GM19372 (cell line): Measurements from ENCODE around the gene SCYL1.

ENCODE experiments used
- ATAC-seq: cut with Tn5 transposase; IDR thresholded peaks from one replicate; pipeline ENCODE4 v1.9.1; 2021; ENCODE audit warnings: mild to moderate bottlenecking, low read depth, moderate library complexity; ENCODE audit not compliant: unreplicated experiment

SCYL1 gene

DNA sequence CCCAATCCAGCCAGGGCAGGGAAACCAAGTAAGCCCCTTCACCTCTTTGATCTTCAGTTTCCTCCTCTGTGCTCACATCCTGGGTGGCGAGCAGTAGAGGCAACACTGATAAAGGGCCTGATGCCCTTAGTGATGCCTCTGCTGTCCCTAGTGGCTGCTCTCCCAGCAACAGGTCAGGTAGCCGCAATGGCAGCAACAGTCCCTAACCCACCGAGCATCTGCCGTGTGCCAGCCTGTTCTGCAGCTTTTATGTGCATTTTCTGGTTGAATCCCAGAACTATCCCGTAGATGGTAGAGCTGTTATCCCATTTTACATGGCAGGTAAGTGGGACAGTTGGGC lies 5.2 kb downstream of the SCYL1 start:
- ATAC-seq, result no peak

GRCh38 chr11:65532388-65533064 lies 7.6 kb downstream of the SCYL1 start:
- ATAC-seq, result no peak

DNA sequence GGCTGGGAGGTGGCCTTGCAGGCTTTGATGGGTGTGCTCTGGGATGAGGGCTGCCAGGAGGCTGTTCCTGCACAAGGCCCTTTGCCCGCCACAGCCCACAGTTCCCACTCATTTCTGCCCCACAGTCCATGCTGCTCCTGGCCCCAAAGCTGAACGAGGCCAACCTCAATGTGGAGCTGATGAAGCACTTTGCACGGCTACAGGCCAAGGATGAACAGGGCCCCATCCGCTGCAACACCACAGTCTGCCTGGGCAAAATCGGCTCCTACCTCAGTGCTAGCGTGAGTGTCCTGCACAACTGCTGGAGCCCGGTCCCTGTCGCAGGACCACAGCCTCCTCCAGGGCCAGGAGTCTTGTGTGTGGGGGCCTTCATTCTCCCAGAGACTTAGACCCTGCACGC lies 10.2 kb downstream of the SCYL1 start:
- ATAC-seq, result no peak

GRCh38 chr11:65536412-65537295 lies 11.8 kb downstream of the SCYL1 start:
- ATAC-seq, result no peak

DNA sequence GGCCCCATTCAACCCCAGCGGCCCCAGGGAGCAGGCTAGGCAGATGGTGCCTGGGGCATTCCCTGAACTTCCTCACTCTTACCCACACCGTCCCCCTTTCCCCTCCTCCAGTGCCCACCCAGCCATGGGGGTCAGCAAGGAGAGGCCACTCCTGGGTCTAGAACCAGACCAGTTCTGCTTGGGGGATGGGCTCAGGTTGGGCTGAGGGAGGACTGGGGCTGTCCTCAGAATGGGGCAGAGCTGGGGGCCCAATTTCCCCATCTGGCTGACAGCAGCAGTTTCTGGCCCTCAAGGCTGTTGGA lies 12.4 kb downstream of the SCYL1 start:
- ATAC-seq, result no peak

GRCh38 chr11:65537620-65538231 lies 12.8 kb downstream of the SCYL1 start:
- ATAC-seq, result no peak

GRCh38 chr11:65538232-65538914 lies 13.5 kb downstream of the SCYL1 start:
- no peak for ATAC-seq

GRCh38 chr11:65538915-65539743 lies 14.2 kb downstream of the SCYL1 start:
- ATAC-seq, result no peak

DNA sequence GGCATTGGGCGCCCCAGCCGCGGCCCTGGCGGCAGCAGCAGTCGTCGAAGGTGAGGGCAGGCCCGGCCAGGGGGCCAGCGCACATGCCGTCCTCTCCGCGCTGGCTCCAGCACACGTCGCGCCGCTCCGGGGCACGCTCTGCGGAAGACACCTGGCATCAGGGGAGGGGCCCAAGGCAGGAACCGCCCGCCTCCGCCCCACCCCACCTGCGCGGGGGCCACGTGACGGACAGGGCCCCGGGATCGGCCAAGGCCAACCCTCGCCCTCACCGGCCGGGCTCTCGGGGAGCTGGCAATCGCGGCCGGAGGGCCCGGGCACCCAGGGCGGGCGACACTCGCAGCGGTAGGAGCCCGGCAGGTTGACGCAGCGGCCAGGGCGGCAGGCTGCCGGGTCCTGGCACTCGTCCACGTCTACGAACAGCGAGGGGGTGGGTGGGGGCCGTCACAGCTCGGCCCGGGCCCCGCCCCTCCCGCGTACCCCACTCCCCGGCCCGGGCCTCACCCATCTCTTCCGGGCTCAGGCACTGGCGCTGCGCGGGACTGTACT lies 14.9 kb downstream of the SCYL1 start:
- peak; percentile 53 for ATAC-seq

- ATAC-seq, result peak; percentile 65
These were observed 15.6 kb downstream of the SCYL1 start for GRCh38 chr11:65540290-65541092.

GRCh38 chr11:65541093-65541982 lies 16.5 kb downstream of the SCYL1 start:
- ATAC-seq, result no peak

- ATAC-seq, result no peak
These were observed 18.0 kb downstream of the SCYL1 start for GRCh38 chr11:65542738-65543390.

DNA sequence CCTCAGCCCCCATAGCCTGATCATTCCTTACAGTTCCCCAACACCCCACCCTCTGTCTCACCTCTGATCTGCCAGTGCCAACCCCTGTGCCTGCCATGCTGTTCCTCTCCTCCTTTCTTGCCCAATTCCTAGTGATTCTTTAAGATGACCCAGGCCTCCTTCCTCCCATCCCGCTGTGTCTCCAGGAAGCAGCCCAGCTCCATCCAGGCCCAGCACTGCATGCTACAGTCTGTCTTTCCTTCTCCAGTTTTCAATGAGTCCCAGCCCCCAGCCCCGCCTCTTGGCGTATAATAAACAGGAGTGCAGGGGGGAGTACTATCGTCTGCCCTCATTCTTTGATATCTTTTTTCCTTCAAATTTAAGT lies 21.0 kb downstream of the SCYL1 start:
- ATAC-seq, result no peak

- peak; percentile 81 for ATAC-seq
These were observed 21.5 kb downstream of the SCYL1 start for GRCh38 chr11:65546217-65546958.

DNA sequence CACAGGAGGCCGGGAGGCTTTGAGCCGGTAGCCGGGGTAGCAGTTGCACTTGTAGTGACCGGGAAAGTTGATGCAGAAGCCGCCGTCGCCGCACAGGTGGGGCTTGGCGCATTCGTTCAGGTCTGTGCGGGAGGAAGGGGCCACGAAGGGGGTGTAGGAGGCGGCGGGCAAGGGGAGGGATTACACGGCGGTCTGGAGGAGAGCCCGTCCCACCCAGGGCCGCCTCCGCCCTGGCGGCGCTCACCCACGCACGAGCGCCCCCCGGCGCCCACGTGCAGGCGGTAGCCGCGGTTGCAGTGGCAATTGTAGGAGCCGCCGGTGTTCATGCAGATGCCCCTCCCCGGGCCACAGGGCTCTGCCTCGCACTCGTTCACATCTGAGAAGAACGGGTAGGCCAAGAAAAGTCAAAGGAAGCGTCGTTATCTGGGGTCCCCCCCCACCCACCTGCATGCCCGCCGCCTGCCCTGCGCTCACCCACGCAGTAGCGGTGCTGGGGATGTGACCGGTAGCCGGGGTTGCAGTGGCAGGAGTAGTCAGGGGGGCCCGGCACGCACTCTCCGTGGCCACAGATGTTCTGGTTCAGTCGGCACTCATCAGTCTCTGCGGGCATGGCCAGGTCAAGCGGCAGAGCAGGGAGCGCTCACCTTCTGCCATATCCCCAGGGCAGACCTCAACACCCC lies 22.7 kb downstream of the SCYL1 start:
- no peak for ATAC-seq

GRCh38 chr11:65548395-65548794 lies 23.5 kb downstream of the SCYL1 start:
- no peak for ATAC-seq

DNA sequence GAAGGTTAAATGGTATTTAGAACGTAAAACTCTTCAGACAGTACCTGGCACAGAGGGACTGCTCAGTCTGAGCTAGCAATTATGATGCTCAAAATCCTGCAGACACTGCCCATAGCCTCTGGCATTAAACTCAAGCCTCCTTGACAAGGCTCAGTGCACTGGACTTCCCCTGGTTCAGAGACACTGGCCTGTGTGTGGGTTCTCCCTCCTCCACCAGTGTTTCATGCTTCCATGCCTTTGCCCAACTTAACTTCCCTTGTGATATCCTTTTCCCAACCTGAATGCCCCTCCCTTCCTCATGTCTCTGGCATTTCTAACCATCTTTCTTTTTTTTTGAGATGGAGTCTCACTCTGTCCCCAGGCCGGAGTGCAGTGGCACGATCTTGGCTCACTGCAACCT lies 24.2 kb downstream of the SCYL1 start:
- no peak for ATAC-seq
